ENCODE data around the gene TP73.

TP73 gene

DNA sequence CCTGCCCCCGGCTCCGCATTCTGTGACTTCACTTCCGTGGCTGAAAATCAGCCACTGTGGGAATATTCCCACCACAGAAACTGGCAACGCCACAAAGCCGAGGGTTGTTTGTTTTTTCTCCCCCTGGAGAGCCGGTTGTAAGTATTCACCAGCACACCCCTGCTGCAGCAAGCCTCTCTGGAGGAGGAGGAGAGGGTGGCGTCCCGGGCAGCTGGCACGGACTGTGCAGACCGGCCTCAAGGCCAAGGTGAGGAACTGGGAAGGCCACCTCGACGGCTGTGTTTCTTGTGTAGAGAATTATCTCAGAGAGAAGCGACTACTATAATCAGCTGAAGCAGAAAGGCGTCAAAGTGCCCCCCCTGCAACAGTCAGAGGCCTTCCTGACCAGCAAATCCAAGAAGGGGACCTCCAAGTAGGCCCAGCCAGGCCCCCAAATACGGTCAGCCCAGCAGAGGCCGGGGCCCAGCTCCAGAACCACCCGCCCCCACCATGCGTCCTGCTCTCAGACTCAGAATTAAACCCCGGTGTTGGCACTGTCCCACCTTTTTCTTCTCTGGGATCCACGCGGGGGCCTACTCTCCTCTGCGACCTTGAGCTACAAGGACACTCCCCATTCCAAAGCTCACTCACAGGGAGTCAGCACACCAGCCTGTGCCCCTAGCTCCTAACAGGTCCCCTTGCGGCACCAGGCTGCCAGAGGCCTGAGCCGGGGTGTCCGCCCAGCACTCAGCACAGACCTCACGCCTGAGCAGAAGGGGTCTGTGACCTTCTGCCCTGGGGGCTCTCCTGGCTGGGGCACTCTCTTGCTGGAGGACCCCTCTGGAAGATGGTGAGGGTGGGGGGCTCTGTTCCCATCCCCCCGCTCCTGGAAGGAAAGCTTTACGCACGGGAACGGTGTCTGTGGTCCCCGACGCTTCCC lies 119.1 kb downstream of the TP73 start:
- no peak for DNase-seq

DNA sequence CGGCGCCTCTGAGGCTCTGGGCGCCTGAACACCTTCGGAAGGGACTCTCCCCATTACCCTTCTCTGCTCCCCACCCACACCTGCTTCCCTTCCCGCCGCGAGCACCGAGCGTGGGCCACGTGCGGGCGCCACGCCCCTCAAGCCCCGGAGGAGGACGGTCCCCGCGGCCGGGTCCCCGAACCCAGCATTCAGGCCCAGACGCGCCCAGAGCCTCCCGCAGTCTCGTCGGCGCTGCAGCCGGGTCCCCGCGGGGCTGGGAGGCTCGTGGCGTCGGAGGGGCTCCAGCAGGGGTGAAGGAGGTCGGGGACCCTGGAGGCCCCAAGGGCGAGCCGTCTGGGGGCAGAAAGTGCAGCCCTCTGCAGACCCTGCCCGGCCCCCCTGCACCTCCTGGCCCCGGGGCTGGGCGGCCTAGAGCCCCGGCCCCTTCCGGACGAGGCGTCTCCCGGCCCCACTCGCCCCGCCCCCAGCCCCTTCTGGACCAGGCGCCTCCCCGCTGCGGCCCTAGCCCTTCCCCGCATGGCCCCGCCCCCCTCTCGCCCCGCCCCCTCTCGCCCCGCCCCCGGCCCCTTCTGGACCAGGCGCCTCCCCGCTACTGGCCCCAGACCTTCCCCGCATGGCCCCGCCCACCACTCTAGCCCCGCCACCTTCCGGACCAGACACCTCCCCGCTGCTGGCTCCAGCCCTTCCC lies 119.9 kb downstream of the TP73 start:
- peak; percentile 83 to 87 (median 86) for DNase-seq

DNA sequence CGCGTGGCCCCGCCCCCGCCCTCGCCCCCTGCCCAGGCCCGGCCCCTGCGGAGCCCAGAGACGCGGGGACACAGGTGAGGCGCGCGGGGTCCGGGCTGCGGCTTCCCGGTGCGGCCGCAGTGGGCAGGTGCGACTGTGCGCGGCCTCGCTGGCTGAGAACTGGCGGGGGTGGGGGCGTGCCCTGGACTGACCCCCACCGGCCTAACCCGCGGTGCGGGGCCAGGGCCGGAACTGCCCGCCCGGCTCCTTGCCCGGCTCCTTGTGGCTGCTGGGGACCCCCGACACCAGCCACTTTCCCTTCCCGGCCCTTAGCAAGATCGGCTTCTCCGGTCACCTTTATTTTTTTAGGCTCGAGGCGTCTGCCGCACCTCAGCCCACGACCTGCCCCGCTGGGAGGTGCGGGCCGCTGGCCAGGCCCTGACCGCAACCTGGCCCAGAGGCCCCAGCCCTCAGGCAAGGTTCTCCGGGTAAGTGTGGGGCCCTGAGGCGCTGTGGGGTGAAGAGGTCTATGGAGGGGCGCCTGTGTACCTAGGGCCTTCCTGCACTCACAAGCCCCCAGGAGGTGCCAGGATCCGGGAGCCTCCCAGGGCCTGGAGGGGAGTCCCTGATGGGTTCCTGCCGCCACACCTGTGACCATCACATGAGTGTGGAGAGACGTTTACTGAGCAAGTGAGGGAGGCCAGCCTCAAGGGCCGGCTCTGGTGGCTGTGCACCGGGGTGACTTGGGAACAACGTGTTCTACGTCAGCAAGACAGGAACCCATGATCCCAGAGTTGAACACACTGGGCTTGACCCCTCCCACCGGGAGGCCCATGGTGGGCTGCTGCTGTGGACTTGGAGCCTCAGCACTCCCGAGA lies 120.6 kb downstream of the TP73 start, which contains the start of gene SMIM1:
SMIM1 (plus strand) TSS at position 35 of the 857 bp plus-strand sequence. CDS start 2,625 bp downstream, outside the sequence.
- DNase-seq = no peak

DNA sequence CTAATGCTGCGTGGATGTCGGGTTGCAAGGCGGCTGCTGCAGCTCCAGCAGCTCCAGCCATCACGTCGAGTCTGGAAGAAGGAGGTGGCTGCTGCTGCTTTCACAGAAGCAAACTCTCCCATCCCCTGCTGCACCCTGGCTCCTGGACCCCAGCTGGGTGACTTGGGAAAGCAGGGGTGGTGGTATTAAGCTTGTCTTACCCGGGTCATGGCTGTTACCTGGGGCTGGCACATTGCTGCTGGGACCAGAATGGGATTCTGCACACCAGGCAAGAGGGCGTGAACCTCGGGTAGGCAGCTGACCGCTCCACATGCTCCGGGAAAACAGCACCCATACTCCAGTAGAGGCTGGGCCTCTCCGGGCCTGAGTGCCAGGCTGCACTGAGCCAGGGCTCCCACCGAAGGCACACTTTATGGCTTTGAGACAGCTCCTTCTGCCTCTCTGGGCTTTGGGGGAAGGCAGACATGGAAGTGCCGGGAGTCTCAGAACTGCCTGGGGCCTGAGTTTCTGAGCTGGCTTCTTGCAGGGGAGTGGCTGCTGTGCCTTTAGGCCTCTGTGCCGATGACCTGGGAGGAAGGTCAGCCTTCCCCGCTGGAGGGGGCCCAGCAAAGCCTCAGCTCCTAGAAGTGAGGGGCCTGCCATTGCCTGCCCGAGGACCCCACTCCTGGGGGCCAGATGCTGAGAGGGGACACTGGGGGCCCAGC lies 121.4 kb downstream of the TP73 start:
- no peak for DNase-seq

DNA sequence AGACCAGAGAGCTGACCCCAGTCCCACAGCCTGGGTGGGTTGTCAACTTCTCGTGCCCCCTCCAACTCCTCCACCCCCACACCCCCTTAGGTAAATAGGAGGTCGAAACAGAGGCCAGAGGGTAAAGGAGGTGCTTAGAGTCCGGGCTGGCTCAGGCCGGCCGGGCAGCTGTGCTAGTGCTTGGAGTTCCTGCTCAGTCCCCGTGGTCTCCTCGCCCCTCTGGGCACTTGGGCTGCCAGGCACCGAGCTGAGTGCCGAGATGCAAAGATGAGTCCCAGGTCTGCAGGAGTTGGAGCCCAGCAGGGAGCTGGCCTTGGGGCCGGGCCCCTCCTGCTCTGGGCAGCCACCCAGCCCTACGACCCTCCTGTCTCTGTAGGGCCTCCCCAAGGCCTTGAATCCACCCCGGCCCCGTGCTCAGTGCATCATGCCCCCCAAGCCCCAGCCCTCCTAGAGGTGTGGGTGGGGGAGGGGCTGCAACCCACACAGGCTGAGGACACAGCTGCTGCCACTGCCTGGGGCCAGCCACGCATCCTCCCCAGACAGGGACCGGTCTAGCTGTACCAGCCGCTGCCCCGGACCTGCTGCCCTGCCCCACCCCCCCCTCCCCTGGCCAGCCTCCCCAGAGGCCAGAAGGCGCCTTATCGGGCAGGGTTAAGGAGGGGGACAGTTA lies 122.1 kb downstream of the TP73 start:
- DNase-seq = no peak

DNA sequence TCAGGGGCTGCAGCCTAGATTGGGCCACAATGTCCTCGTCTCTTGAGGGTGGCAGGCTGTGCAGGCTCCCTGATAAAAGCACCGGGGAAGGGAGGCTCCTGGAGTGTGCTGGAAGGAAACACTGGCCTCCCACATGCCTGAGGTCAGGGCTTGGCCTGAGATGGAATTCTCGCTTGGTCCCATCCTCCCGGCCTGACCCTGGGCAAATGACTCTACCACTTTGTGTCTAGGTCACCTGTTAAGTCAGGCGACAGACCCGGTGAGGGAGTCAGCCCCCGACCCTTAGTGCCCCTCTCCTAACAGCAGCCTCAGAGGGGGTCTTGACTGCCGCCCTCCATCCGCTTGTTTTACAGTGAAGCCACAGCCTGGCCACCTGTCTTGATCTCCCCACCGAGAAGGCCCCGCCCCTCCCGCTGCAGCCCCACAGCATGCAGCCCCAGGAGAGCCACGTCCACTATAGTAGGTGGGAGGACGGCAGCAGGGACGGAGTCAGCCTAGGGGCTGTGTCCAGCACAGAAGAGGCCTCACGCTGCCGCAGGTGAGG lies 122.7 kb downstream of the TP73 start:
- DNase-seq = no peak

DNA sequence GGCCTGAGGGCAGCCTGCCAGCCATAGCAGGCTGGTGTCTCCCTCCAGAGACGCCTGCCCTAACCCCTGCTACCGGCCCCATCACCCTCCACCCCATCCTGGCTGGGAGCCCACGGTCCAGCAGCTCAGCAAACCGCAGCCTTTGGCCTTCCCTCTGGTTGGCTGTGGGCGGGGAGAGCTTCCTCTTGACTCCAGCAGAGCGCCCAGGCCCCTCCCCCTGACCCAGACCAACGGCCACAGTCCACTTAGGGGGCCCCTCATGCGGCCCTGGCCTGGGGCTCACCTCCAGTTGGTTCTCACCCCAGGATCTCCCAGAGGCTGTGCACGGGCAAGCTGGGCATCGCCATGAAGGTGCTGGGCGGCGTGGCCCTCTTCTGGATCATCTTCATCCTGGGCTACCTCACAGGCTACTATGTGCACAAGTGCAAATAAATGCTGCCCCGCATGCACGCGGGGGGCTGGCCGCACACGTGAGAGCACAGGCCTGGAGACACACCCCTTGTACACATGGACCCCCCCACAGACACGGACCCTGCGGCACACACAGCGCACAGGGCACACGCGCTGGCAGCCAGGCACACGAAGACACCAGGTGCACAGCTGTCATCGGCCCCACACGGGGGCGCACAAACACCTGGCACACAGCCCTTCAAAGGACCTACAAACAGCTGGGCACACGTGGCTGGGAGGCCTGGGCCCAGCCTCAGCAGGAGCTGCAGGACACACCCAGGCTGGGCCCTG lies 123.3 kb downstream of the TP73 start:
- peak in 3 of 5 donors; percentile 29 to 64 (median 39) for DNase-seq

DNA sequence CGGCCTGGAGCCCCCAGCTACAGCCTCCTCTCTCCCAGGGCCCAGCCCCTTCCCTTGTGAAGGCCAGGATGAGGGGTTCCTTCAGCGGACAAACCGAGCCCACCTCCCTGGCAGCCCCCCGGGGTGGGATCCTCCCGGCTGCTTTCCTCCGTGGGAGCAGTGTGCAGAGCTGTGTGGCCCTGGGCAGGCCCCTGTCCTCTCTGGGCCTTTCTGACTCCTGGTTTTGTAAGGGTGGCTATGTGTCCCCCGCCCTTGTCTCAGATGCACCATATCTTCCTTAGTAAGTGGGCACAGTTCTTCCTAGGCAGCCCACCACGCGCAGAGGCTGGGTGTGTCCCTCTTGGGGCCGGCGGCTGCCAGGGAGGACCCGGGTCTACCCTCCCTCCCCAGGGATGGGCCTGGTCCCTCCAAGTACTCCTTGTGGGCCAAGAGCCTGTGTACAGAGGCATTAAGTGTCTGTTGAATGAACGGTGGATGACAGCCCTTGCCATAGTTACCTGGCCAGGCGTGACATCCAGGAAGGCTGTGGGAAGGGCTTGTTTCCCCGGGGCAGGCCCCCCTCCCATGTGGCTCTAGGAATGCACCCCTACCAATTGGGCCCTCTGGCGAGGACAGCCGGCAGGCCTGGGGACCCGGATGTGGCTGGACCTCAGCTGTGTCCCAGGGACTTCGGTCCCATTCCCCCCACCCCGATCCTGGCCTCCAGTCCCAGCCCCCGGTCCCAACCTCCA lies 124.1 kb downstream of the TP73 start:
- no peak for DNase-seq

DNA sequence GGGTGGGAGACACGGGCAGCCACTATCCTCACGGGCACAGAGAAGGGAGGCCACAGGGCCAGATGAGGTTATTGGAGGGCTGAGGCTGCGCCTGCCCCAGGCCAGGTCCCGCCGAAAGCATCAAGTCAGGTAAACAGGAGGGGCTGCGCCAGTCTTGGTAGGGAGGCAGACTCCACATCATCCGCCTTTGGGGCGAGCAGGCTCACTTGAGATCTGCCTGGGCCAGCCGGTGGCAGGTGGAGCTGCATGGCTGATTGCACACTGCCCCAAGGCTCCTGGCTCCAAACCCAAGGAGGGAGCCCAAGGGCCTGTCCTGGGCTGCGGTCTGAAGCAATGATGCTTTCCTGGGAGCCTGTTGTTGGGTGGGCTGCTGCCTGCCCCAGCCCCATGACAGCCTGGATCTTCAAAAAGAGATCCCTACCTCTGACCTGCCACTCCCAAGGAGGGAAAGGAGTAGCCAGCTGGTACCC lies 124.8 kb downstream of the TP73 start:
- DNase-seq = no peak

DNA sequence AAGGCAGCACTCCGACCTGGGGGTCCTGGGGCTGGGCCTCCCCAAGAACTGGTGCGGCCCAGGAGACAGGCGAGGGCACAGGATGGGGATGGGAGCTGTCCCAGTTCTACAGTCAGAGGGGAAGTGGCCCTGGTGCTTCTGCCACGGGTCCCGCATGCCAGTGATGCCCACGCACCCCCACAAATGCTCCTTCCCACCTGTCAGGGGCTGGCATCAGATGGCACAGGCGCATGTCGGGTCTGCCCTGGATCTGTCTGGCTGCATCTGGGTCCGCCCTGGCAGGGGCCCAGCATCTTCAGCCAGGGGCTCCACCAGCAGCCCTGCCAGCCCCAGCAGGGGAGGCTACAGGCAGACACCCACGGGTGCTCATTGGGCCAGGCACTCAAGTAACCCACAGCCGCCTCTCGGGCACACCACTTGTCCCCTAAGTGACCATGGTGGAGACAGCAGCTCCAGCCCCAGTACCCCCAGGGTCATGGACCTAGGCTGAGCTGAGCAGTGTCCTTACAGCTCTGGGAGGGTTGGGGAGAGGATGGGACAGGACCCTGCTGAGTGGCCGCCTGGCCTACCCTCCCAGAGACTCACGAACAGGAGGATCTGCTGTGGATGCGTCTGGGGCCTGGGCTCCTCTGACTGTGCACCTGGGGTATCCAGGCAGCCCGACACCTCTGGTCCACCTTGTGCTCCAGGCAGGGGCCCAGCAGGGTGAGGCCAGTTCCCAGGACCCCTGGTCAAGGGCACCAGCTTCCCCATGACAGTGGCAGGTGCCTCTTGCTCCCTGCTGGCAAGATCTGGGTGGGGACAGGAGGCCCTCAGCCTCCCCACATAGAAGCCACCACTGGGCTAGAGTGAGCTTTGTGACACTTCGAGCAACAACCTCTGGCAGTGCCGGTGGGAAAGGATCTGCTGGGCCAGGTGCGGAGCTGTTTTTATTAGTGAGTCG lies 125.6 kb downstream of the TP73 start:
- no peak for DNase-seq

DNA sequence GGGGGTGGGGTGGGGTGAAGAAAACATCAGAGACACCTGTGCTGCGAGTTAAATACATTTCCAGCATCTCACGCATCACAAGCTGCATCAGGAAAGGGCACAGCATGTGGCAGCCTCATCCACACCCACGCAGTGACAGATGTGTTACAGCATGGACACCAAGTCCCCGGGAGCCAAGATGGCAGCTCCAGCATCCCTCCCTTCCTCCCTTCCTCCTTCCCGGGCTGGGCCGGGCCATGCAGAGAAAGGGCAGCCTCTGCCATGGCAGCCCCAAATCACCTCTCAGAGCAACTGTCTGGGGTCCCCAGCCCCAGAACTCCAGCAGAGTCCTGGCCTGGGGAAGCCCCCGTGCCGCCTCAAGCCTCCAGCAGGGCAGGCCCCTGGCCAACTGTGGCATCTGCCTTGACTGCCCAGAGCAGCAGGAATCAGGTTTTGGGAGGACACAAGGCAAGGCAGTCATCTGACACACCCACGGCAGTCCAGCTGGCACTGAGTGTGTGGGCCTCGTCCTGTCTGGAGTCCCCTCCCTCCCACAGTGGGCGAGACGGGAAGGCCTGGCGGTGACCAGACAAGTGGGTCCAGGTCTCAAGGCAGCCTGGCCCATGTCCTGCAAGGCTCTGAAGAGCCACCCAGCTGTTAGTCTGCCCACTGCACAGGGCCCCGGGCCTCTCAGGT lies 126.4 kb downstream of the TP73 start:
- no peak for DNase-seq

DNA sequence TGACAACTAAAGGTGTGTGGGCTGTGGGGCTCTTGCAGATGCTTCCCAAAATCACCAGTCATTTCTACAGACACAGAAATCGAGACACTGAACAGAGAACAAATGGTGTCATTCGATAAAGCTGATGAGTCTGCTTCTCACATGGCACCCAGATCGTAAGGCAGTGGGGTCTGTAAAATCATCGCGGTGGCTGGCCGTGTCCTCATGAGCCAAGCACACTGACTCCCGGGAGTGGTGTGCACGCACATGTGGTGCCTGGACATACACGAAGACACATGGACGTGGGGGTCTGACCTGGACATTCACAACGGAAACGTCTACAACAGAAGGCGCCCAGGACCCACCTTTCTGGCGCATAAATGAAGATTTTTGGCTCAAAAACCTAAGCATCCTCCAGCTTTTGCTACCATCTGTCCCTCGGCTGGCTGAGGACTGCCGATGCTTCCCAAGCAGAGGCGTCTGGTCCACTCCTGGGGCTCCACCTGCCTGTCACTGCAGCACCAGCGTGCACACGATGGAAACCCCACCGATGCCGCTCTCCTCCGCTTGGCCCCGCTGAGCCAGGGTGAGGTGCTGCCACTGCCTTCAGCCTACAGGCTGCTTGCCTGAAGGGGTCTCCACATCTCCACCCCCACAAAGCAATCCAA lies 127.1 kb downstream of the TP73 start:
- no peak for DNase-seq

DNA sequence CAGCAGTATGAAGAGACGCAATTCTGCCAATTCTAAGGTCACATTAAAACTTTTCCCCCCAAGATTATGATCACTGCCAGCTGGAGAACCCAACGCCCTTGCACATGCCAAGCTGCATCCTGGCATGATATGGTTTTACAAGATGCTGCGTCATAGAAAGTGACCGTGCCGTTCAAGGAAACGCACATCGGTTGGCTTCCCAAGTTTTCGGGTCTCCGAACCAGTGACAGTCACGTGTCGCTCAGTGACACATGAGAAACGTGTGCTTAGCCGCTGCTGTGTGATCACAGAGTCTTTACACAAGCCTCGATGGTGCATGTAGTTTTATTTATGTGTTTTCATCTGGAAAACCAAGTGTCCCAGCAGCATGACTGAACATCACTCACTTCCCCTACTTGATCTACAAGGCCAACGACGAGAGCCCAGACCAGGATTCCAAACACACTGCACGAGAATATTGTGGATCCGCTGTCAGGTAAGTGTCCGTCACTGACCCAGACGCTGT lies 127.6 kb downstream of the TP73 start:
- no peak for DNase-seq

DNA sequence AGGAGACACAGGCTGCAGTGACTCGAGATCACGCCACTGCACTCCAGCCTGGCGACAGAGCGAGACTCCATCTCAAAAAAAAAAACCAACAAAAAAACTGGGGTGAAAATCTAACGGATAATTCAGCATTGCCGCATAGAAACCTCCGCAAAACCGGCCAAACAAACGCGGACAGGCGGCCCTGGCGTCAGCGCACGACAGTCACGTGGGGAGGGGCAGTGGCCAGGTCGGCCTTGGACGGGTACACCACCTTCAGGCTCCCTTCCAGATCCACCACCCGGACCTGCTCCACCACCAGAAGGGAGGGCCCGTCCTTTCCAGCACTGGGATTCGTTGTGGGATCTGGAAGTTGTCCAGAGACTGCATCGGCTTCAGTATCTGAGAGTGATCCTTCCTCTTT lies 128.6 kb downstream of the TP73 start:
- no peak for DNase-seq

DNA sequence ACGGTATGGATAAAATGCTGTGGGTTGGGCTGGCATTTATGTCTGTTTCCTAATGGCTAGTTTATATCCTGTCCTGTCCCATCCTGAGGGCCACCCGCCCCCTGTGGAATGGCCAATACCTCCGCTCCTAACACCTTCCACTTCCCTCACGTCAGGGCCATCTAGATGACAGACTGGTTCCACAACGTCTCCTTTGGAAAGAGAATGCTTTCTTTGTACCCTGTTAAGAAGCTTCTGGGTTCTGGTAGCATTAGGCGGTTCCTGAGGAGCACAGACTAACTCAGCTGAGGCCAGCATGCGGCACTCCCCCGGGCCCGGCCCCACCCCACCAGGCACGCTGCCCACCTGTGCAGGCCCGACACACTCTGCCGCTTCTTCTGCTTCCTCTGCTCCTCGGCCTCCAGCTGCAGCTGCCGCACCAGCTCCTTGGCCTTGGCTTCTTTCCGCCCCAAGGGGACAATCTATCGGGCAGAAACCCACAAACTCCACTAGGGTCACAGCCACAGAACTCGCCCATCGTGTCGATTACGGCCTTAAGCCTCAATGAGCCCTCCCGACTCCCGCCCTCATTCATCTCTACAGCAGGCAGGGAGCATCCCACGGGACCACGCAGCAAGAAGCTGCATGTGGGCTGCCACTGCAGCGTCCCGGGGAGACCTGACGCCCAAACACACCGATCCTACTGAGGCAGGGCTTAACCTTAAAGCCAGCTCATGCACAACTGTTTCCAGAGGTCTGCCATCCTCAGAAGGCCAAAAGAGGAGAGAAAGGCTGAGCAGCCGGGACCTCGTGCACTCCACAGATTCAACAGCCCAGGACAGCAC lies 131.5 kb downstream of the TP73 start:
- DNase-seq = no peak

DNA sequence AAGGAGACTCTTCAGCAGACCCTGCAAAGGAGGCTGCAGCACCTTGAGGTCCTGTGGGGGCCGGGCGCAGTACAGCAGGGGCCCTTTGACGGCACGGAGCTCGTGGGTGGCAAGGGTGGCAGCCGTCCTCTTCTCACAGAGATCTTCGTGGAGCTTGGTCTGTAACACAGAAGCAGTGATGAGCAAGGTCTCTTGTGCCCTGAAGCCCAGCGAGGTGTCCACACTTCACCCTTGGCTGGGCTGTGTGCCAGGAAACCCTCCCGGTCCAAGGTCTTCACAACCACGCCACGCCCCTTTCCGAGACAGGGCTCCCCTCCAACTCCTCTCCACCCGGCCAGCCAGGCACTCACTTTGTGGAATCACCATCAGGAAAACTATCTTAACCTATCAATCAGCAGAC lies 132.7 kb downstream of the TP73 start:
- no peak for DNase-seq
